ENCODE results near the gene ANKS3.

The ANKS3 gene

DNA sequence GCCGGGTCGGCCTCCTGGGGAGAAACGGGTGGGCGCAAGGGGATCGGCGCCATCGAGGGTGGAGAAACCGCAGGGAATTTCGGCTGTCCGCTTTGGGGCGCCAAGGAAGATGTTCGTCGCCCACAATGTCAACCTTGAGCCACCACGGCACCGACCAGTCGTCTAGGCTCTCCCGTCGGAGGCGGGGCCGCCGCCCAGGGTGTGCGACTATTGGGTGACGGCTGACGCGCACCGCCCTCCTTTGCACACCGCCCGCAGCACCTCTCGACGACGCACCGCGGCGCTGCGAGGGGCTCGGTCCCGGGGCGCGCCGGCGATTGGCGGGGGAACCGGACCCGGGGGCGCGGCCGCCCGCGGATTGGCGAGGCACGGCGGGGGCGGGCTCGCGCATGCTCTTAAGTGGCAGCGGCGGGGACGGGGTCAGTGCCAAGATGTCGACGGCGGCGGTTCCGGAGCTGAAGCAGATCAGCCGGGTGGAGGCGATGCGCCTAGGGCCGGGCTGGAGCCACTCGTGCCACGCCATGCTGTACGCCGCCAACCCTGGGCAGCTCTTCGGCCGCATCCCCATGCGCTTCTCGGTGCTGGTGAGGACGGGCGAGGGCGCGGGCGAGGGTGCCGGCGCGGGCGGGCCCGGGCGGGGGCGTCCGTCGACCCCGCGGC is 40.6 kb downstream of the ANKS3 start, which contains the start of gene NUDT16L1:
Gene NUDT16L1, plus strand, starts transcription at position 267 of the 660 bp plus-strand sequence. Its CDS starts 165 bp downstream, at position 432.
- H3K27ac ChIP-seq: peak within 1 kb of the TSS; percentile 92
- H3K9ac ChIP-seq: peak within 1 kb of the TSS; percentile 94
- no peaks in the 10 kb centered on the region for H3K27me3 ChIP-seq
- H3K9me3 ChIP-seq: no peaks in the 10 kb centered on the region
- H3K4me2 ChIP-seq: peak within 1 kb of the TSS; percentile 99
- H4K20me1 ChIP-seq: peaks cover 57% of the 10 kb centered on the region
- H3K4me3 ChIP-seq: peak within 1 kb of the TSS; percentile 84
- peaks cover 67% of the 10 kb centered on the region for H3K4me1 ChIP-seq
- no peak for TF ChIP-seq Cebpa-rat (IDR thresholded peaks at IDR 0.05)
- peaks cover 37% of the 10 kb centered on the region for H3K36me3 ChIP-seq

DNA sequence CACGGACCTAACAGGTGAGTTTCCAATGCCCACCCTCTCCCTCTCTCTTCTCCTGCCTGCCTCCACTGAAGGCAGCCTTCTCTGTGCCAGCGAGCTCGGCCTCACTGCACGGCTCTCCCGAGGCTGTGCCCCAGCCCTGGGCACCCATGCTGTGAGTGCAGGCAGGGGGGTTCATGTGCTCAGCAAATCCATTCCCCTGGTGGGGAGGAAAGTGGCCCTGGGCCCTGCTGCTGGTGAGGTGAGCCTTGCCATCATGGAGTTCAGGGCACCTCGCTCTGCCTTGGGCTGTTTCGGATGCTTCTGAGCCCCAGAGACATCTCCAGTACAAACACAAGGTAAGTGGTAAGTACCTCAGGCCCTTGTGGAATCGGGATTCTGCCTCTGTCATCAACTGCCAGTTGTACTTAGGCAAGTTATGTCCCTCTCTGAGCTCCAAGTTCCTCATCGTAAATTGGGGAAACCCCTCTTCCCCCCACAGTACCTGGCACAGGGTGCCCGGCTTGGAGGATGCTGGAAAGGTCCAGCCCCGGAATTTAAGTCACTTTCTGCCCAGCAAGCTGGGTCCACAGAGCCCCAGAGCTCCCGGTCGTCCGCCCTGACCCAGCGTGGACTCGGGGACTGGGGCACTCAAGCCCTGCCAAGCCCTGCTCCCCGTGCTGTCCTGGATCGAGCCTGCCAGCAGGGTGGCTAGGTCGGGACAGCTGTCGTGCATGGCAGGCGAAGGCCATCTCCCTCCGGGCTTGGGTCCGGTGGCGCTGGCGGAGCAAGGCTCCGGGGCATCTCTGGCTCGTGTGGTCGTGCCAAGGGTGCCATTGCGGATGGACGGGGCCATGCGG is 41.4 kb downstream of the ANKS3 start:
- no peak for TF ChIP-seq Cebpa-rat (IDR thresholded peaks at IDR 0.05)
- H3K27ac ChIP-seq: peak overlapping the region; percentile 84
- peaks cover 75% of the 10 kb centered on the region for H3K4me1 ChIP-seq
- peaks cover 30% of the 10 kb centered on the region for H3K36me3 ChIP-seq
- peak overlapping the region; percentile 75 for H3K9ac ChIP-seq
- peaks cover 57% of the 10 kb centered on the region for H4K20me1 ChIP-seq
- H3K4me2 ChIP-seq: peak overlapping the region; percentile 99
- H3K9me3 ChIP-seq: no peaks in the 10 kb centered on the region
- H3K4me3 ChIP-seq: peak overlapping the region; percentile 84
- H3K27me3 ChIP-seq: no peaks in the 10 kb centered on the region

DNA sequence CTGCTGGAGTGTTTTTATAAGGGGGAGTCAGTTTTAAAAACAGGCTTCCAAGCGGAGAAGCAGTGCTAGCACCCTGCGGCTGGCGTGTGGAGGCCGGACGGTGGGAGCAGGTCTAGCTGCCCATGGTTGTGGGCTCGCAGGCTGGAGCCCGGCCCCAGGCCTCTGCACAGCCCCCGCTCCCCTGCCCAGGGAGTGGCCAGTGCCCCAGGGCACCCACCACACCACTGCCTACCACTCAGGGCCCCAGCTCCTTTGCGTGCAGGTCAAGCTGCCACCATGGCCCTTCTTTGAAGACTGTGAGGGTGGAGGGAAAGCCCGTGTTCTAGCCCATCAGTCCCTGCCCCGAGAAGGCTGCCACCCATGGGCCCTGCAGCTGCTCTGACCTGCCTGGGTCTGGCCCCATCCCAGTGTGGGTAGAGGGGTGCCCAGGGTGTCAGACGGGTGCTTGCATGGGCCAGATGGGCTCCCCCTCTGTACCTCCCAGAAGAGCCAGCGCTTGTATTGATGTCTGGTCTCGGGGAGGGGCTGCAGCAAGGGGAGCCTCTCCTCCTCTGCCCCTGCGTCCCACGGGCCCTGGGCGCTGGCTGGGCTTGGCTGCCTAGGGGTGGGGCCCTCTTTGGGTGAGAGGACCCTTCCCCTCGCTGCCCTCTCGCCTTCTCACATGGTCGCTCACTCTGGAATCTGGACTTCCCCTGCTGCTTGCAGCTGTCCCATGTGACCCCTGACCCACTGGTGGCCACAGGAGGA is 42.2 kb downstream of the ANKS3 start:
- peaks cover 83% of the 10 kb centered on the region for H3K4me1 ChIP-seq
- H3K9ac ChIP-seq: peak overlapping the region; percentile 75
- H4K20me1 ChIP-seq: peaks cover 48% of the 10 kb centered on the region
- no peaks in the 10 kb centered on the region for H3K27me3 ChIP-seq
- peak overlapping the region; percentile 84; the same call in 1 of the 2 replicates for H3K4me3 ChIP-seq
- H3K36me3 ChIP-seq: peaks cover 24% of the 10 kb centered on the region
- no peak for TF ChIP-seq Cebpa-rat (IDR thresholded peaks at IDR 0.05)
- H3K27ac ChIP-seq: peak overlapping the region; percentile 84
- H3K9me3 ChIP-seq: no peaks in the 10 kb centered on the region
- peak overlapping the region; percentile 99 for H3K4me2 ChIP-seq

- TF ChIP-seq Cebpa-rat (IDR thresholded peaks at IDR 0.05): no peak; the same call in 1 of the 2 replicates
- H3K4me3 ChIP-seq: peak overlapping the region; percentile 84; the same call in 1 of the 2 replicates
- H3K27ac ChIP-seq: peak overlapping the region; percentile 84
Measured at GRCh38 chr16:4690946-4691665, 43.0 kb downstream of the ANKS3 start.

DNA sequence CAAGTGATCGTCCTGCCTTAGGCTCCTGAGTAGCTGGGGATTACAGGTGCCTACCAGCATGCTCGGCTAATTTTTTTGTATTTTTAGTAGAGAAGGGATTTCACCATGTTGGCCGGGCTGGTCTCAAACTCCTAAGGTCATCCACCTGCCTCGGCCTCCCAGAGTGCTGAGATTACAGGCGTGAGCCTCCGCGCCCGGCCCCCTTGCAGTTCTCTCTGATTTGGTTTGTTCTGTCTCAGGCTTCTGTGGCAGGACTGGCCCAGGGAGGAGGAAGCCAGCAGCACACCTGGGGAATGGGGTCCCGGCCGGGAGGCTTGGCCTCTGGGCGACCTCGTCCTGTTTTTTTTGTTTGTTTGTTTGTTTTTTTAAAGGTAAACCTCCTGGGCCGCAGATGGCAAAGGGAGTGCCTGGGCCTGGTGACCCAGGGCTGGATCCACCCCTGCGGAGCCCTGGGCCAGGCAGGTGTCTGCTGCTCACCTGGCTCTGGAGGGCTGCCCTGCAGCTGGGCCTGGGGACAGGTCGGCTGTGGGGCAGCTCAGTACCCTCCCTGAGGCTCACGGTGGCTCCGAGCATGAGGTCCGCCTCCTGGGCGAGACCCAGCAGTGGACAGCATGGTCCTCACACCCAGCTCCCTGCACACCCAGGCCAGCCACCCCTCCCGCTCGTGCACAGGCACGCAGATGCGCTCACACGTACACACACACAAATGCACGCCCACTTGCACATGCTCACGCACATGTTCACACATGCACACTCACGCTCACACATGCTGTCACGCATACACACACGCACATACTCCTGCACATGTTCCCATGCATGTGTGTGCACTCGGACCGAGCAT is 44.0 kb downstream of the ANKS3 start:
- Histone ChIP-seq H3K27me3 (no peaks in the 10 kb centered on the region), H3K27ac (peak overlapping the region; percentile 90), H3K4me3 (peak overlapping the region; percentile 36; the same call in 1 of the 2 replicates), H3K4me1 (peaks cover 83% of the 10 kb centered on the region), H3K36me3 (peaks cover 24% of the 10 kb centered on the region), H3K9ac (peak overlapping the region; percentile 71), H4K20me1 (peaks cover 38% of the 10 kb centered on the region), H3K9me3 (no peaks in the 10 kb centered on the region), H3K4me2 (peak overlapping the region; percentile 99)
- no peak for TF ChIP-seq Cebpa-rat (IDR thresholded peaks at IDR 0.05)

More at GRCh38 chr16:4690946-4691665, 43.0 kb downstream of the ANKS3 start:
- Histone ChIP-seq H3K4me2 (peak overlapping the region; percentile 99), H3K27me3 (no peaks in the 10 kb centered on the region), H3K36me3 (peaks cover 24% of the 10 kb centered on the region), H3K9me3 (no peaks in the 10 kb centered on the region), H3K4me1 (peaks cover 85% of the 10 kb centered on the region), H3K9ac (peak overlapping the region; percentile 75), H4K20me1 (peaks cover 41% of the 10 kb centered on the region)

GRCh38 chr16:4689091-4689671 is 44.9 kb downstream of the ANKS3 start:
- Histone ChIP-seq H3K27me3 (no peaks in the 10 kb centered on the region), H3K4me2 (peak overlapping the region; percentile 99), H3K36me3 (peaks cover 29% of the 10 kb centered on the region), H3K4me1 (peaks cover 77% of the 10 kb centered on the region), H3K9me3 (no peaks in the 10 kb centered on the region), H4K20me1 (peaks cover 32% of the 10 kb centered on the region), H3K9ac (peak overlapping the region; percentile 71), H3K27ac (peak overlapping the region; percentile 90), H3K4me3 (peak overlapping the region; percentile 56)
- no peak for TF ChIP-seq Cebpa-rat (IDR thresholded peaks at IDR 0.05)

DNA sequence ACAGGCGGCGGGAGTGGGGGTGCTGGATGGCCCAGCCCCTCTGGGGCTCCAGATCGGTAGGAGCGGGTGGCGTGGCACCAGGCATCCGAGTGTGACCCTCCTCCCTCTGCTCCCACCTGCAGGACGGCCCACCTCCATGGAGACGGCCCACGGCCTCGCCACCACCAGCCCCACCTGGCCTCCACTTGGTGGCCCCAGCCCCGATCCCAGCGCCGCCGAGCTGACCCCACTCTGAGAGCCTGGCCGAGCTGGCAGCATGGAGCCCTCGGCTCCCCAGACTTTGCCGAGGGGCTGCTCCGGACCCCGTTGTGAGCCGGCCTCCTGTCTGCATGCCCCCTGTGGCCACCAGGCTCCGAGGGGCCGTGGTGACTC is 45.4 kb downstream of the ANKS3 start:
- Histone ChIP-seq H3K27me3 (no peaks in the 10 kb centered on the region), H3K4me3 (peak overlapping the region; percentile 56), H3K4me2 (peak overlapping the region; percentile 99), H3K9me3 (no peaks in the 10 kb centered on the region), H3K27ac (peak overlapping the region; percentile 90), H4K20me1 (peaks cover 32% of the 10 kb centered on the region), H3K9ac (peak overlapping the region; percentile 71), H3K36me3 (peaks cover 35% of the 10 kb centered on the region), H3K4me1 (peaks cover 77% of the 10 kb centered on the region)
- no peak for TF ChIP-seq Cebpa-rat (IDR thresholded peaks at IDR 0.05)

Measured in BLaER1 (cell line).